GM12874 (cell line): Measurements from ENCODE around the gene CHMP3.

Experiments
- CTCF ChIP-seq: IDR thresholded peaks from 2 replicates; pipeline ENCODE4 v1.5.1; 2011; ENCODE audit warnings: low read depth, mild to moderate bottlenecking, control low read depth, low read length, moderate library complexity; ENCODE audit not compliant: insufficient read depth

The CHMP3 gene

GRCh38 chr2:86562922-86563649 lies at the start of gene CHMP3:
Gene CHMP3, minus strand, starts transcription at chr2:86563443. Its CDS starts 95 bp downstream, at chr2:86563348.
- TF ChIP-seq CTCF: no peak

- no peak for TF ChIP-seq CTCF
These were observed 47.6 kb upstream of the CHMP3 start for GRCh38 chr2:86610871-86611270.

GRCh38 chr2:86608832-86609410 lies 45.7 kb upstream of the CHMP3 start:
- no peak for TF ChIP-seq CTCF

GRCh38 chr2:86603905-86604304 lies 40.7 kb upstream of the CHMP3 start:
- TF ChIP-seq CTCF: no peak

GRCh38 chr2:86598966-86599365 lies 35.7 kb upstream of the CHMP3 start:
- TF ChIP-seq CTCF: no peak

GRCh38 chr2:86596118-86596517 lies 32.9 kb upstream of the CHMP3 start:
- no peak for TF ChIP-seq CTCF

GRCh38 chr2:86593266-86593665 lies 30.0 kb upstream of the CHMP3 start:
- TF ChIP-seq CTCF: no peak
